ENCODE data around the gene TTYH1.

GRCh38 chr19:54412877-54413276 lies 2.4 kb upstream of the TTYH1 start:
- TF ChIP-seq CTCF (IDR thresholded peaks at IDR 0.05), result no peak
- no peak for TF ChIP-seq POLR2A (IDR thresholded peaks at IDR 0.05; ENCODE audit: low read length)
- no peak for TF ChIP-seq RCOR1 (IDR thresholded peaks at IDR 0.05; ENCODE audit: low read depth, low read length)
- TF ChIP-seq RFX5 (IDR thresholded peaks at IDR 0.05), result no peak
- TF ChIP-seq MAZ (IDR thresholded peaks at IDR 0.05; ENCODE audit: borderline replicate concordance, low read depth, low read length), result no peak
- no peak for TF ChIP-seq GATA3 (IDR thresholded peaks at IDR 0.05; ENCODE audit: borderline replicate concordance)
- no peak for TF ChIP-seq EP300 (IDR thresholded peaks at IDR 0.05)
- no peak for TF ChIP-seq JUNB (IDR thresholded peaks at IDR 0.05)
- TF ChIP-seq MYC (IDR thresholded peaks at IDR 0.05; ENCODE audit: borderline replicate concordance, low read length), result no peak
- TF ChIP-seq USF2 (IDR thresholded peaks at IDR 0.05), result no peak
- TF ChIP-seq RAD21 (conservative IDR thresholded peaks at IDR 0.05 in 1 of 2, IDR thresholded peaks at IDR 0.05 in 1 of 2), result no peak
- no peak for TF ChIP-seq CHD2 (IDR thresholded peaks at IDR 0.05; ENCODE audit: low read length, partially characterized antibody)
- TF ChIP-seq REST (IDR thresholded peaks at IDR 0.05), result no peak
- TF ChIP-seq MAX (IDR thresholded peaks at IDR 0.05), result no peak
